Measurements from ENCODE around the gene TNFRSF12A.

- TF ChIP-seq, protein P1, sequence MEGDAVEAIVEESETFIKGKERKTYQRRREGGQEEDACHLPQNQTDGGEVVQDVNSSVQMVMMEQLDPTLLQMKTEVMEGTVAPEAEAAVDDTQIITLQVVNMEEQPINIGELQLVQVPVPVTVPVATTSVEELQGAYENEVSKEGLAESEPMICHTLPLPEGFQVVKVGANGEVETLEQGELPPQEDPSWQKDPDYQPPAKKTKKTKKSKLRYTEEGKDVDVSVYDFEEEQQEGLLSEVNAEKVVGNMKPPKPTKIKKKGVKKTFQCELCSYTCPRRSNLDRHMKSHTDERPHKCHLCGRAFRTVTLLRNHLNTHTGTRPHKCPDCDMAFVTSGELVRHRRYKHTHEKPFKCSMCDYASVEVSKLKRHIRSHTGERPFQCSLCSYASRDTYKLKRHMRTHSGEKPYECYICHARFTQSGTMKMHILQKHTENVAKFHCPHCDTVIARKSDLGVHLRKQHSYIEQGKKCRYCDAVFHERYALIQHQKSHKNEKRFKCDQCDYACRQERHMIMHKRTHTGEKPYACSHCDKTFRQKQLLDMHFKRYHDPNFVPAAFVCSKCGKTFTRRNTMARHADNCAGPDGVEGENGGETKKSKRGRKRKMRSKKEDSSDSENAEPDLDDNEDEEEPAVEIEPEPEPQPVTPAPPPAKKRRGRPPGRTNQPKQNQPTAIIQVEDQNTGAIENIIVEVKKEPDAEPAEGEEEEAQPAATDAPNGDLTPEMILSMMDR (IDR thresholded peaks at IDR 0.05) = no peak
- no peak for TF ChIP-seq POLR2A (IDR thresholded peaks at IDR 0.05)
Observed at GRCh38 chr16:2982402-2982801, 37.8 kb upstream of the TNFRSF12A start.

Data from Peyer's patch (tissue), 4 donors.